Transverse colon (tissue), 4 donors: ENCODE data around the gene SSPN. TPM values are rescaled to one million over a fixed set of nuclear protein-coding genes. Genes with fewer than 3 reads are reported as not detected.

Experiments
- DNase-seq: peaks from one replicate; pipeline ENCODE4 v3.0.0-alpha.2; 2019
- H3K27ac ChIP-seq, 4 donors: fragments of 200-600 bp; sonication (generic); 2 replicates each; pipeline ENCODE4 v1.5.1; 2016 to 2018; ENCODE audit warnings: inconsistent platforms in 4 of 4
- H3K27me3 ChIP-seq: fragments of 200-600 bp; sonication (generic); 2 replicates; pipeline ENCODE4 v1.5.1; 2017; ENCODE audit warnings: inconsistent platforms
- H3K36me3 ChIP-seq, 4 donors: fragments of 200-600 bp; sonication (generic); 2 replicates each; pipeline ENCODE4 v1.5.1; 2017 to 2019; ENCODE audit warnings: inconsistent platforms in 4 of 4
- H3K4me1 ChIP-seq, 4 donors: fragments of 200-600 bp; sonication (generic); 2 replicates each; pipeline ENCODE4 v1.5.1; 2017 to 2020; ENCODE audit warnings: inconsistent platforms in 4 of 4
- H3K4me3 ChIP-seq, 4 donors: fragments of 200-600 bp; sonication (generic); 1 replicate in 1 of 4; 2 replicates in 3 of 4; pipeline versions ENCODE4 v1.5.1 to v1.6.1; 2017 to 2019; ENCODE audit warnings: inconsistent platforms in 4 of 4
- H3K9me3 ChIP-seq, 2 donors: fragments of 200-600 bp; sonication (generic); 2 replicates each; pipeline ENCODE4 v1.5.1; 2017 to 2019; ENCODE audit warnings: inconsistent platforms in 2 of 2
- CTCF ChIP-seq, 5 experiments: fragments of 200-600 bp in 3 of 5; fragments of 450-650 bp in 2 of 5; sonication (generic) in 3 of 5; IDR thresholded peaks; 1 replicate in 2 of 5; 2 replicates in 3 of 5; pipeline ENCODE4 v1.5.1; 2016 to 2017; ENCODE audit warnings: antibody characterized with exemption in 5 of 5, inconsistent platforms in 3 of 5, mild to moderate bottlenecking in 2 of 5, moderate library complexity in 1 of 5
- EP300 ChIP-seq: sonication (generic); formaldehyde crosslinking; IDR thresholded peaks from one replicate; pipeline ENCODE4 v1.6.1; 2017; ENCODE audit warnings: antibody characterized with exemption, low read depth
- POLR2A ChIP-seq: fragments of 450-650 bp; IDR thresholded peaks from one replicate; pipeline ENCODE4 v1.6.1; 2016; ENCODE audit warnings: antibody characterized with exemption, mild to moderate bottlenecking, moderate library complexity
- POLR2AphosphoS5 ChIP-seq, 3 donors: sonication (generic); formaldehyde crosslinking; IDR thresholded peaks; one replicate each; pipeline ENCODE4 v1.6.1; 2016; ENCODE audit warnings: antibody characterized with exemption in 3 of 3
- WGBS, 2 donors: methylation state at CpG; one replicate each; pipeline ENCODE4 v1.1.5; 2018; ENCODE audit warnings: low coverage in 1 of 2; 5-methylcytosine and 5-hydroxymethylcytosine counted together
- in situ Hi-C, 4 donors: fragments of 200-750 bp; cut with MboI; loops; one replicate each; pipeline versions ENCODE4 v1.15.0 to v1.15.1; 2017; ENCODE audit warnings: low sequenced_read_pairs in 3 of 4, low pct_ligation_motif_present in 1 of 4, low pct_unique_long_range_greater_than_20kb in 1 of 4
- intact Hi-C: fragments of 100-400 bp; cut with DNase I; formaldehyde crosslinking; loops from one replicate; pipeline ENCODE4 v1.15.1; 2023; ENCODE audit warnings: low total_unique reads
- total RNA-seq, 4 donors: library from RNA; depleted of rRNA; stranded (reverse); fragments of >200 nt; gene quantifications; one replicate each; pipeline ENCODE4 v1.1.0, GENCODE V29; 2016

SSPN gene
- total RNA-seq, 4 donors from 2014 or later = 4.5 to 103 (median 15.0) TPM

DNA sequence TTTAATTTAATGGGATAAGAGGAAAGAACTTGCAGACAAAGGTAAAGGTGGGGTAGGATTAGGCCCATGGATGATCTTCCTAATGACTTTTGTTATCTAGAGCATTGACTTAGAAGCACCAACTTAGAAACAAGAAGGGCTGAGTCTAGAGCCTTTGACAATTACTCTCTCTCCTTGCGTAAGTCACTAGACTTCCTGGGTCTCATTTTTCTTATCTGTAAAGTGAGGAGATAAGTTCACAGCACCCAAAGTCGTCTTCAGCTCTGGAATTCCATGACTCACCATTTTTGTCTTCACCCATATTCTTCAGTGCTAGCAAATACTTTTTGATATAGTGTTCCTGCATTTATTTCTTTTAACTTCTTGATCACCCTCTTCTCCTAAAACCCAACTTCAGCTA is 75.7 kb downstream of the SSPN start:
- Histone ChIP-seq H3K27me3 (no peaks in the 10 kb centered on the region), H3K4me1 (peaks cover 8 to 32% (median 17%) of the 10 kb centered on the region in 4 donors), H3K27ac (no peak overlapping the region), H3K9me3 (no peaks in the 10 kb centered on the region), H3K4me3 (no peak overlapping the region), H3K36me3 (no peaks in the 10 kb centered on the region)
- TF ChIP-seq POLR2AphosphoS5 (IDR thresholded peaks at IDR 0.05) = no peak
- TF ChIP-seq EP300 = no peak
- TF ChIP-seq CTCF (IDR thresholded peaks at IDR 0.05) = no peak
- TF ChIP-seq POLR2A = no peak
- intact Hi-C loops (no loop called here), in situ Hi-C loops (no loop called here)
- WGBS, 2 donors = 66 to 78% methylated on average over 2 of the region's 2 CpGs
- no peak for DNase-seq

- peak; percentile 76 for DNase-seq
- intact Hi-C loops (no loop called here), in situ Hi-C loops (no loop called here)
- peaks cover 8 to 32% (median 17%) of the 10 kb centered on the region in 4 donors for H3K4me1 ChIP-seq
- no peak for TF ChIP-seq POLR2AphosphoS5 (IDR thresholded peaks at IDR 0.05)
- TF ChIP-seq POLR2A = no peak
- no peak for TF ChIP-seq EP300
- no peak for TF ChIP-seq CTCF (IDR thresholded peaks at IDR 0.05)
- H3K36me3 ChIP-seq = no peaks in the 10 kb centered on the region
- H3K9me3 ChIP-seq = no peaks in the 10 kb centered on the region
- H3K4me3 ChIP-seq = no peak overlapping the region
- H3K27me3 ChIP-seq = no peaks in the 10 kb centered on the region
- 31 to 65% methylated on average over 5 to 9 of the region's 14 CpGs for WGBS, 2 donors
- peak overlapping the region in 1 of 4 donors; percentile 26 for H3K27ac ChIP-seq
These were observed 76.6 kb downstream of the SSPN start for GRCh38 chr12:26271889-26272492.

DNA sequence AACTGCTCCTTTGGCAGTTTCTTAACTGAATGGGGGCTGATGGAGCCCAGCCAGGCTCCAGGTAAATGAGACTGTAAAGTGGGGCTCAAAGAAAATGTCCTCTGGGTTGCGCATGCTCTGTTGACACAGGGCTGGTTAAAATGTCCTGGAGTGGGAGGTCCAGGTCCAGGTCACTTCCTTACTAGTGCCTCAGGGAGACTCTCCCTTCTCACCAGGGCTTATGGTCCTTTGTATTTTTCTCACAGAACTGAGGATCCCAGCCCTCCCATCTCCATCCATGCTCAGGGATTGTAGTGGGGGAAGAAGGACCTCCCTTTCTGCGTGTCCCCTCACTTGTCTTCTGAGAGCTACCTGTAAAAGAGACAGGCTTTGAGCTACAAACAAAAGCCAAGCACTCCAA is 77.5 kb downstream of the SSPN start:
- 100% methylated on average over 2 of the region's 2 CpGs; no CpG with 5 or more reads in 1 of the 2 donors for WGBS, 2 donors
- in situ Hi-C loops = no loop called here
- Histone ChIP-seq H3K4me3 (no peak overlapping the region), H3K9me3 (no peaks in the 10 kb centered on the region), H3K27me3 (no peaks in the 10 kb centered on the region), H3K27ac (no peak overlapping the region), H3K4me1 (peaks cover 8 to 32% (median 17%) of the 10 kb centered on the region in 4 donors), H3K36me3 (no peaks in the 10 kb centered on the region)
- no peak for DNase-seq
- TF ChIP-seq POLR2A (no peak), POLR2AphosphoS5 (IDR thresholded peaks at IDR 0.05) (no peak), EP300 (no peak), CTCF (IDR thresholded peaks at IDR 0.05) (no peak)
- intact Hi-C loops = no loop called here

DNA sequence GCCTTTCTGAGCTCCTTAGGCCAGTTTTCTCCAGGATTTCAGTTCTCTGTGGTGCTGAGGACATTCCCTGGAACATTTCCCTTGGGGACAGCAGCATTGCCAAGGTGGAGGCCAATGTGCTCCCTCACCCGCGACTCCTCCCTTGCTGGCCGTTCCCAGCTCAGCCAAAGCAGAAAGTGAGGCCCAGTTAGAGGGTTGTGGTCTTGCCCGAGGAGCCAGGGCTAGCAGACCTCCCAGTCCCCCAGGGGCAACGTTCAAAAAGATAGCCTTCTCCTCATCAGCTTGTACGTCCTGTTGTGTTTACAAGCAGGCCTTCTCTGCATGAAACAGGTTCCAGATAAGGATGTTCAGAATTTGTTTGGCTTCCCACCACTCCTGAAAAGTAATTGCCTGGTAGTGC is 78.4 kb downstream of the SSPN start:
- TF ChIP-seq POLR2AphosphoS5 (IDR thresholded peaks at IDR 0.05) = no peak
- TF ChIP-seq EP300 = no peak
- TF ChIP-seq POLR2A = no peak
- no peak for TF ChIP-seq CTCF (IDR thresholded peaks at IDR 0.05)
- no peaks in the 10 kb centered on the region for H3K36me3 ChIP-seq
- intact Hi-C loops (no loop called here), in situ Hi-C loops (no loop called here)
- H3K27ac ChIP-seq = peak overlapping the region; percentile 81 to 87 (median 86)
- 70% methylated on average over 4 to 6 of the region's 6 CpGs for WGBS, 2 donors
- H3K4me1 ChIP-seq = peaks cover 8 to 32% (median 17%) of the 10 kb centered on the region in 4 donors
- H3K27me3 ChIP-seq = no peaks in the 10 kb centered on the region
- H3K9me3 ChIP-seq = no peaks in the 10 kb centered on the region
- H3K4me3 ChIP-seq = no peak overlapping the region
- DNase-seq = no peak
